Left ventricle myocardium inferior (tissue), 1 donor: ENCODE measurements around the gene CARD14. TPM values are rescaled to one million over a fixed set of nuclear protein-coding genes. Genes with fewer than 3 reads are reported as not detected.

Experiments
- DNase-seq: peaks from one replicate; pipeline ENCODE4 v3.0.0-alpha.2; 2020
- H3K27ac ChIP-seq: fragments of 200-600 bp; replicated peaks from 2 replicates; pipeline ENCODE4 v1.8.0; 2021
- H3K27me3 ChIP-seq: fragments of 200-600 bp; 2 replicates; pipeline ENCODE4 v1.8.0; 2021; ENCODE audit warnings: low read depth
- H3K36me3 ChIP-seq: fragments of 200-600 bp; 2 replicates; pipeline ENCODE4 v1.8.0; 2021
- H3K4me1 ChIP-seq: fragments of 200-600 bp; 2 replicates; pipeline ENCODE4 v1.8.0; 2021
- H3K4me3 ChIP-seq: fragments of 200-600 bp; 2 replicates; pipeline ENCODE4 v1.8.0; 2021; ENCODE audit warnings: mild to moderate bottlenecking, moderate library complexity
- H3K9me3 ChIP-seq: fragments of 200-600 bp; replicated peaks from 2 replicates; pipeline ENCODE4 v1.8.0; 2021
- intact Hi-C: fragments of 100-400 bp; cut with micrococcal nuclease; formaldehyde crosslinking; loops from one replicate; pipeline ENCODE4 v1.11.0; 2022
- total RNA-seq: library from RNA; stranded (reverse); fragmentation: NEBNext Ultra II Directional; extraction: Animal tissue kit (Norgen Biotek cat#: 25700); gene quantifications from one replicate; pipeline ENCODE4 v1.2.1, GENCODE V29; 2021
- TF ChIP-seq, protein P1 (sequence below): fragments of 200-600 bp; IDR thresholded peaks from 2 replicates; pipeline ENCODE4 v1.8.0; 2021; ENCODE audit warnings: antibody characterized with exemption, mild to moderate bottlenecking, borderline replicate concordance
- donor health status: DM: no; HTN: yes; CAD: no; lungs with severe emphysema.

CARD14 gene
- total RNA-seq, 1 donor from 2014 or later, result 0.49 TPM

DNA sequence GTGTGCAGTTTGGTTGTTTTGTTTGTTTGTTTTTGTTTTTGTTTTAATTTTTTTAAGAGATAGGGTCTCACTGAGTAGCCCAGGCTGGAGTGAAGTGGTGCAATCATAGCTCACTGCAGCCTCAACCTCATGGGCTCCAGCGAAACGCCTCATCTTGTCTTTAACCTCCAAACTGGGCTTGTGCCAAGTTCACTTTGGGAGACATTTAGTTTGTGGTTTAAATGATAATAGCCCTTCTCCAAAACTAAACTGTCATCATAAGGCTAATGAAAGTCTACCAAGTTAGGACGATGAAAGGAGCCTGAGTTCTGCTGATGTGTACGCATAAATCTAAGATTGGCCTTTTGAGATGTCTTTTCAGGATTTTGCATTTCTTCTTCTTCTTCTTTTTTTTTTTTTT is 6.5 kb upstream of the CARD14 start:
- intact Hi-C loops, result no loop called here
- Histone ChIP-seq H3K4me3 (no peak overlapping the region), H3K27me3 (peaks cover 18% of the 10 kb centered on the region), H3K36me3 (no peaks in the 10 kb centered on the region), H3K27ac (no peak overlapping the region), H3K4me1 (no peaks in the 10 kb centered on the region), H3K9me3 (no peaks in the 10 kb centered on the region)
- TF ChIP-seq, protein P1, sequence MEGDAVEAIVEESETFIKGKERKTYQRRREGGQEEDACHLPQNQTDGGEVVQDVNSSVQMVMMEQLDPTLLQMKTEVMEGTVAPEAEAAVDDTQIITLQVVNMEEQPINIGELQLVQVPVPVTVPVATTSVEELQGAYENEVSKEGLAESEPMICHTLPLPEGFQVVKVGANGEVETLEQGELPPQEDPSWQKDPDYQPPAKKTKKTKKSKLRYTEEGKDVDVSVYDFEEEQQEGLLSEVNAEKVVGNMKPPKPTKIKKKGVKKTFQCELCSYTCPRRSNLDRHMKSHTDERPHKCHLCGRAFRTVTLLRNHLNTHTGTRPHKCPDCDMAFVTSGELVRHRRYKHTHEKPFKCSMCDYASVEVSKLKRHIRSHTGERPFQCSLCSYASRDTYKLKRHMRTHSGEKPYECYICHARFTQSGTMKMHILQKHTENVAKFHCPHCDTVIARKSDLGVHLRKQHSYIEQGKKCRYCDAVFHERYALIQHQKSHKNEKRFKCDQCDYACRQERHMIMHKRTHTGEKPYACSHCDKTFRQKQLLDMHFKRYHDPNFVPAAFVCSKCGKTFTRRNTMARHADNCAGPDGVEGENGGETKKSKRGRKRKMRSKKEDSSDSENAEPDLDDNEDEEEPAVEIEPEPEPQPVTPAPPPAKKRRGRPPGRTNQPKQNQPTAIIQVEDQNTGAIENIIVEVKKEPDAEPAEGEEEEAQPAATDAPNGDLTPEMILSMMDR, result no peak
- DNase-seq, result no peak

DNA sequence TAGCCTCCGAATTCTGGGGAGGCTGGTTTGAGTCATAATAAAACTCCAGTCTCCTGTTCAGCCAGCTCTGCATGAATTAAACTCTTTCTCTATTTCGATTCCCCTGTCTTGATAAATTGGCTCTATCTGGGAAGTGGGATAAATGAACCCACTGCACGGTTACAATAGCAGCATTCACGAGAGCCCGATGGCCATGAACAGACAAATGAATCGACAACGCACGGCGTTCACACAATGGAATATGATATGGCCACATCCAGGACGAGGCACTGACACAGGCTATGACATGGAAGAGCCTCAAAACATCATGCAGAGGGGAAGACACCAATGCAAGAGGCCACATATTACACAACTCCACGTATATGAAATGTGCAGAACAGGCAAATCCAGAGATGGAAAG is 5.6 kb upstream of the CARD14 start:
- intact Hi-C loops, result no loop called here
- no peak for DNase-seq
- H3K4me1 ChIP-seq, result no peaks in the 10 kb centered on the region
- TF ChIP-seq, protein P1, result no peak
- no peak overlapping the region for H3K27ac ChIP-seq
- H3K27me3 ChIP-seq, result peaks cover 24% of the 10 kb centered on the region
- no peak overlapping the region for H3K4me3 ChIP-seq
- no peaks in the 10 kb centered on the region for H3K9me3 ChIP-seq
- no peaks in the 10 kb centered on the region for H3K36me3 ChIP-seq

DNA sequence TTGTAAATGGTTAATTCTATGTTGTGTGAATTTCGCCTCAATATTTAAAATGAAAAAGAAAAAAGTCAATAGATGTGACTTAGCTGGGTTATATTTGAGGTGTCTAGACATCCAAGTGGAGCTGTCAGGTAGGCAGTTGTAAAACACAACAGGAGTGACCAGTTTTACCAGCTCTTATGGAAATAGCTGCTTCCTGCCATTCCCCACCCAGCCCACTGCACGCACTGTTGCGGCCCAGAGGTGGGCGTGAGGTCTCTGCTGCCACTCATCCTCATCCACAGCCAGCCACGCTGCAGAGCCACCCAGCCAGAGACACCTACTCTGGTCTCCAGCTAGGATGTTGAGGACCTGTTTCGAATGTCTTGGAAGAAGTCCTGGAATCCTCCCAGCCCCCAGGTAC is 3.4 kb upstream of the CARD14 start:
- DNase-seq, result no peak
- H3K4me1 ChIP-seq, result no peaks in the 10 kb centered on the region
- TF ChIP-seq, protein P1, result no peak

DNA sequence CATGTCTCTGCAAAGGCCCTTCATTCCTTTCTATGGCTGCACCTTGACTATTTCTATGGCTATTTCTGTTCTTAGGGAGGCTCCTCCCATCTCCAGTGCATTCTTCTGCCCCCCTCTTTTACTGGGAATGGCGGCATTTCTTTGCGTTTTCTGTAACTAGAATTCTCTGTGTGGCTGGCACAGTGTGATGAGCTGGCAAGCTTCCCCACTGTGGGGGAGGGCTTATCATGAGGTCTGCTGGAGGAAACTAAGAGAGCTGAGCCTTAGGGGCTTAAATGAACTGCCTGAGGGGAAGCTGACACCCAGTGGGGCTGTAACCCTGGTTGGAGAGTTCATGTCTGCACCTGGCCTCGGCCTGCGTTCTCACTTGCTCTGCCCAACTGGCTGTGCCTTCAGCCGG is 1.5 kb upstream of the CARD14 start:
- no peak overlapping the region for H3K4me3 ChIP-seq
- no peaks in the 10 kb centered on the region for H3K4me1 ChIP-seq
- no peak overlapping the region for H3K27ac ChIP-seq
- TF ChIP-seq, protein P1, result no peak
- DNase-seq, result no peak
- peaks cover 29% of the 10 kb centered on the region for H3K27me3 ChIP-seq
- H3K36me3 ChIP-seq, result no peaks in the 10 kb centered on the region
- intact Hi-C loops, result no loop called here
- H3K9me3 ChIP-seq, result no peaks in the 10 kb centered on the region

More for the DNA sequence above, 3.4 kb upstream of the CARD14 start:
- Histone ChIP-seq H3K4me3 (no peak overlapping the region), H3K27me3 (peaks cover 24% of the 10 kb centered on the region), H3K36me3 (no peaks in the 10 kb centered on the region), H3K9me3 (no peaks in the 10 kb centered on the region), H3K27ac (no peak overlapping the region)
- intact Hi-C loops, result no loop called here

DNA sequence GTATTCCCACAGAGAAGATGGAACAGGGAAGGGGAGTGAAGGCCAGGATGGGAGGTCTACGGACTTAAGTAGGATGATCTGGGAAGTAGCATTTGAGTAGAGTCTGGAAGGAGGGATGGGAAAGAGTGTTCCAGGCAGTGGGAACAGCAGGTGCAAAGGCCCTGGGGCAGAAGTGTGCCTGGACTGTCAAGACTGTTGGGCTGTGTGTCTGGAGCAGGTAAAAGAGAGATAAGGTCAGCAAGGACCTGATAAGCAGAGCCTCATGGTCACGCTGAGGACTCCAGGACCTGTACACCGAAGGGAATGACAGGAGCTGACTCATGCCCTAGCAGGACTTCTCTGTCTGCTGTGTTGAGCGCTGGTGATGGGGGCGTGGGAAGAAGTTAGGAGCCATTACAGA is 723 bp upstream of the CARD14 start:
- TF ChIP-seq, protein P1, result no peak
- no peak for DNase-seq
- H3K9me3 ChIP-seq, result no peaks in the 10 kb centered on the region
- H3K36me3 ChIP-seq, result no peaks in the 10 kb centered on the region
- H3K27me3 ChIP-seq, result peaks cover 29% of the 10 kb centered on the region
- H3K4me3 ChIP-seq, result no peak overlapping the region
- H3K27ac ChIP-seq, result no peak overlapping the region
- no peaks in the 10 kb centered on the region for H3K4me1 ChIP-seq
- intact Hi-C loops, result no loop called here

DNA sequence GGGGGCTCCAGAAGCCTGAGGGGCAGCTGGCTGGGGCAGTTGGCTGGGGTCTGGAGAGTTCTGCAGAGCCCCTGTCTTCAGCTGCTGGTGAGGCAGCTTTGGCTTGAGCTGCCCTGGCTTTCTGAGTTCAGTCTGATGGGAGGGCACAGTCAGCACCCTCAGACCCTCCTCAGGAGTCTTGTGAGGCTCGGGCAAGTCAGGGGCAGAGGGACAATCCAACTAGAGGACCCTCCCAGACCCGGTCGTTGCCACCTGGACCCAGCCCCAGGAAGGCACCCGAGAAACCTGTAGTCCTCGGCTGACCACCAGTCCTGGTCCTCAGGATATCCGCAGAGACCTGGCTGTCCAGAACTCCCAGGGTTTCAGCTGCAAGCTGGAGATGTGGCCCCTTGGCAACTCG is 1.9 kb downstream of the CARD14 start:
- intact Hi-C loops, result no loop called here
- peaks cover 36% of the 10 kb centered on the region for H3K27me3 ChIP-seq
- TF ChIP-seq, protein P1, result no peak
- peaks cover 6% of the 10 kb centered on the region for H3K4me1 ChIP-seq
- H3K36me3 ChIP-seq, result no peaks in the 10 kb centered on the region
- H3K9me3 ChIP-seq, result no peaks in the 10 kb centered on the region
- no peak overlapping the region for H3K27ac ChIP-seq
- DNase-seq, result no peak
- H3K4me3 ChIP-seq, result no peak overlapping the region
